Activated B cell treated with CpG ODN at 0.5 μM for 24 hours (primary cell): ENCODE measurements around the gene COA6. TPM values are rescaled to one million over a fixed set of nuclear protein-coding genes. Genes with fewer than 3 reads are reported as not detected.

Experiments used
- ATAC-seq: fragments of 200-7000 bp; cut with Tn5 transposase; one replicate; pipeline ENCODE4 v1.10.0; 2021; ENCODE audit warnings: low read depth, mild to moderate bottlenecking, moderate library complexity
- CTCF ChIA-PET: fragments of 350-600 bp; sonication (Branson Sonifier 250); formaldehyde crosslinking; loops from one replicate; lab custom pipeline; 2021; ENCODE audit warnings: antibody characterized with exemption; lab: Charles Lee
- POLR2A ChIA-PET: fragments of 350-600 bp; sonication (Branson Sonifier 250); formaldehyde crosslinking; loops from one replicate; lab custom pipeline; 2021; ENCODE audit warnings: antibody characterized with exemption; lab: Charles Lee
- DNase-seq: peaks from one replicate; pipeline ENCODE4 v3.0.0; 2022
- H3K27ac Mint-ChIP-seq: one replicate; pipeline ENCODE4 v1.8.0; 2020; ENCODE audit warnings: mixed read lengths
- H3K27me3 Mint-ChIP-seq: one replicate; pipeline ENCODE4 v1.8.0; 2021; ENCODE audit warnings: mixed read lengths
- H3K36me3 Mint-ChIP-seq: one replicate; pipeline ENCODE4 v1.8.0; 2021; ENCODE audit warnings: low read depth, mixed read lengths
- H3K4me1 Mint-ChIP-seq: one replicate; pipeline ENCODE4 v1.8.0; 2021; ENCODE audit warnings: mixed read lengths
- H3K4me3 Mint-ChIP-seq: one replicate; pipeline ENCODE4 v1.8.0; 2020; ENCODE audit warnings: mild to moderate bottlenecking, mixed read lengths
- H3K9me3 Mint-ChIP-seq: one replicate; pipeline ENCODE4 v1.8.0; 2020; ENCODE audit warnings: mixed read lengths
- intact Hi-C: fragments of 100-400 bp; cut with micrococcal nuclease; formaldehyde crosslinking; loops from one replicate; pipeline ENCODE4 v1.15.1; 2024
- total RNA-seq: library from RNA; stranded (reverse); gene quantifications from 2 replicates; pipeline ENCODE4 v1.2.3, GENCODE V29; 2022
- TF ChIP-seq, protein P1 (sequence below): fragments of 200-600 bp; IDR thresholded peaks from one replicate; pipeline ENCODE4 v1.8.0; 2022; ENCODE audit warnings: antibody characterized with exemption, mild to moderate bottlenecking

The COA6 gene
- total RNA-seq, 1 donor from 2014 or later, result 20.7 TPM

DNA sequence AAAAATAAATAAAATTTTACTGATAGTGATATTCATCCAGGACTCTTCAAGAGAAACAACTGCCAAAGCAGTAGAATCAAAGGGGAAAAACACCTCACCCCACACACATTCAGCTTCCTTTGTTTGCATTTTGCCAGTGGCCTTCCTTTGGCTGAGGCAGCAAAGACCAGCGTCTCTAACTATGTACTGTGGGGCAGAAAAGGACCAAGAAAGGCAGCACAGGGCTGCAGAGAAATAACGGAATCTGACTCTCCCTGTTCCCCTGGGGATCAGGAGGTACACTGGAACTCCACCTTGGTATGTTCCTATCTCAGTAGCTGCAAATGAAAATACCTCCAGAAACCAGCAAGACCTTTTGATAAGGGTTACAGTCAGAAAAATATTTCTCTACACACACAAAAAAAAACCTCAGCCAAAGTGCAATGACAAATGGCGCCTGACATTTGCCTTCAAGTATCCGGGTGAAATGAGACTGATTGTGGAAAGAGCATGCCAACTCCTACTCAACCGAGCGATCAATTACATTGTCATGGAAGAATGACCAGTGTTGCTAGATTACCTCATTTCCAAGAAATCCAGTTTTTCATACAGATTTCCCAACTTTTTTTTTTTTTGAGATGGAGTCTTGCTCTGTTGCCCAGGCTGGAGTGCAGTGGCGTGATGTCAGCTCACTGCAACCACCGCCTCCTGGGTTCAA lies 54.8 kb downstream of the COA6 start:
- intact Hi-C loops, result no loop called here
- ChIA-PET CTCF (no interaction called here), POLR2A (no interaction called here)
- no peaks in the 10 kb centered on the region for H3K27me3 Mint-ChIP-seq
- TF ChIP-seq, protein P1, sequence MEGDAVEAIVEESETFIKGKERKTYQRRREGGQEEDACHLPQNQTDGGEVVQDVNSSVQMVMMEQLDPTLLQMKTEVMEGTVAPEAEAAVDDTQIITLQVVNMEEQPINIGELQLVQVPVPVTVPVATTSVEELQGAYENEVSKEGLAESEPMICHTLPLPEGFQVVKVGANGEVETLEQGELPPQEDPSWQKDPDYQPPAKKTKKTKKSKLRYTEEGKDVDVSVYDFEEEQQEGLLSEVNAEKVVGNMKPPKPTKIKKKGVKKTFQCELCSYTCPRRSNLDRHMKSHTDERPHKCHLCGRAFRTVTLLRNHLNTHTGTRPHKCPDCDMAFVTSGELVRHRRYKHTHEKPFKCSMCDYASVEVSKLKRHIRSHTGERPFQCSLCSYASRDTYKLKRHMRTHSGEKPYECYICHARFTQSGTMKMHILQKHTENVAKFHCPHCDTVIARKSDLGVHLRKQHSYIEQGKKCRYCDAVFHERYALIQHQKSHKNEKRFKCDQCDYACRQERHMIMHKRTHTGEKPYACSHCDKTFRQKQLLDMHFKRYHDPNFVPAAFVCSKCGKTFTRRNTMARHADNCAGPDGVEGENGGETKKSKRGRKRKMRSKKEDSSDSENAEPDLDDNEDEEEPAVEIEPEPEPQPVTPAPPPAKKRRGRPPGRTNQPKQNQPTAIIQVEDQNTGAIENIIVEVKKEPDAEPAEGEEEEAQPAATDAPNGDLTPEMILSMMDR, result no peak
- H3K9me3 Mint-ChIP-seq, result no peaks in the 10 kb centered on the region
- H3K4me3 Mint-ChIP-seq, result no peak overlapping the region
- H3K4me1 Mint-ChIP-seq, result no peaks in the 10 kb centered on the region
- H3K27ac Mint-ChIP-seq, result no peak overlapping the region
- H3K36me3 Mint-ChIP-seq, result peaks cover 77% of the 10 kb centered on the region
- no peak for DNase-seq
- no peak for ATAC-seq

DNA sequence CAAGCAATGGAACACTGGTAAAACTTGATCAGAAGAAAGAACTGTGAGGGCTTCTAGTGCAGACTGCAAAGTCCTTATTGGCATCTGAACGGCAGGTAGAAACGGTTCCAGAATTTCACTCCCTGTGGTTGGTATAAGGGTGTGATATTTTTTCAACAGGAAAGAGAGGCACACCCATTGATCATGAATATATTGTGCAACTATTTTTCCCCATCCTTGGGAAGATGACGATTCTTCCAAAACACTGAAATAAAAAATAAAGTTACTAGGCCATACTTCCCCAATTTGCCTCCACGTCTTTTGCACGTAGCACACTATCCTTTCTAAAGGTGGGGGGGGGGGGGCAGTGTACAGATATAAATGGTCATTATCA lies 56.2 kb downstream of the COA6 start:
- DNase-seq, result no peak
- intact Hi-C loops, result no loop called here
- TF ChIP-seq, protein P1, result no peak
- ChIA-PET POLR2A (no interaction called here), CTCF (no interaction called here)
- Mint-ChIP-seq H3K4me3 (no peak overlapping the region), H3K27ac (no peak overlapping the region), H3K9me3 (no peaks in the 10 kb centered on the region), H3K27me3 (no peaks in the 10 kb centered on the region), H3K4me1 (peaks cover 3% of the 10 kb centered on the region), H3K36me3 (peaks cover 76% of the 10 kb centered on the region)
- ATAC-seq, result no peak

DNA sequence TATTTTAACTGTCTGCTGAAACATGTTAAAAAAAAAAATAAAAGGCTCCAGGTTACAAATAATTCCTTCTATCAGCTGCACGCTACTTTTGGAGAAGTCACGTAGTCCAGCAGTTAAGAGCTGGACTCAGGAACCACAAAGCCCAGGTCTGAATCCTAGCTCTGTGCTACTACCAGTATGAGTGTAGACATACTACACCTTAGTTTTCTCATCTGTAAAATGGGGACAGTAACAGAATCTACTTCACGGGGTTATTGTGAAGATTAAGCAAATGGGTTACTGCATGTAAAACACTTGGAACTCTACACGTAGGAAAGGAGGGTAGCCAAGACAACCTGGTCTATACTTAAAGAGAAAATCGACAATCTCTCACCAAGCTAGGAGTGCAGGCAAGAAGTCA lies 57.4 kb downstream of the COA6 start:
- POLR2A ChIA-PET, result no interaction called here
- CTCF ChIA-PET, result no interaction called here
- no peaks in the 10 kb centered on the region for H3K27me3 Mint-ChIP-seq
- TF ChIP-seq, protein P1, result no peak
- peaks cover 3% of the 10 kb centered on the region for H3K4me1 Mint-ChIP-seq
- H3K9me3 Mint-ChIP-seq, result no peaks in the 10 kb centered on the region
- ATAC-seq (no peak), DNase-seq (no peak)
- intact Hi-C loops, result no loop called here
- peaks cover 74% of the 10 kb centered on the region for H3K36me3 Mint-ChIP-seq
- H3K4me3 Mint-ChIP-seq, result no peak overlapping the region
- H3K27ac Mint-ChIP-seq, result no peak overlapping the region

DNA sequence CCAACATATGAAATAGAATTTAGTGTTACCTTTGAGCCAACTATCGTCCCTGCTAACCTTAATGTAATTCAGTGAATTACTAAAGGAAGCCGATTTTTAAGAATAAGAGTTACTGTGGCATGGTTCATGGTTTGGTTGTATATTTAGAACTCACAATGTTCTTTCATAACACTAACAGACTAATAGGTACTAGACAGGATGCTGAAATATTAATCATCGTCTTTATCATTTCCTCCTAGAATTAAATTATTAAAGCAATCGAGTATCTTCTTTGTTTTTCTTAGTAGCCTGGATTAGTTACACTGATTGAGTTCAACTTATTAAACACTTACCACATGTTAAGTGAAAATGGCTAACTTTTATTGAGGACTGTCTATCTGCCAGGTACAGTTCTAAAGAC lies 58.0 kb downstream of the COA6 start:
- ATAC-seq, result no peak
- no peak for DNase-seq
- Mint-ChIP-seq H3K9me3 (no peaks in the 10 kb centered on the region), H3K4me3 (no peak overlapping the region), H3K36me3 (peaks cover 73% of the 10 kb centered on the region), H3K27ac (no peak overlapping the region), H3K4me1 (peaks cover 3% of the 10 kb centered on the region), H3K27me3 (no peaks in the 10 kb centered on the region)
- intact Hi-C loops, result no loop called here
- POLR2A ChIA-PET, result interaction anchor here (0.7 kb wide), 1 partner anchor 58 kb away, joined by 6 read pairs; no protein-coding TSS in a partner anchor
- TF ChIP-seq, protein P1, result no peak
- CTCF ChIA-PET, result no interaction called here

DNA sequence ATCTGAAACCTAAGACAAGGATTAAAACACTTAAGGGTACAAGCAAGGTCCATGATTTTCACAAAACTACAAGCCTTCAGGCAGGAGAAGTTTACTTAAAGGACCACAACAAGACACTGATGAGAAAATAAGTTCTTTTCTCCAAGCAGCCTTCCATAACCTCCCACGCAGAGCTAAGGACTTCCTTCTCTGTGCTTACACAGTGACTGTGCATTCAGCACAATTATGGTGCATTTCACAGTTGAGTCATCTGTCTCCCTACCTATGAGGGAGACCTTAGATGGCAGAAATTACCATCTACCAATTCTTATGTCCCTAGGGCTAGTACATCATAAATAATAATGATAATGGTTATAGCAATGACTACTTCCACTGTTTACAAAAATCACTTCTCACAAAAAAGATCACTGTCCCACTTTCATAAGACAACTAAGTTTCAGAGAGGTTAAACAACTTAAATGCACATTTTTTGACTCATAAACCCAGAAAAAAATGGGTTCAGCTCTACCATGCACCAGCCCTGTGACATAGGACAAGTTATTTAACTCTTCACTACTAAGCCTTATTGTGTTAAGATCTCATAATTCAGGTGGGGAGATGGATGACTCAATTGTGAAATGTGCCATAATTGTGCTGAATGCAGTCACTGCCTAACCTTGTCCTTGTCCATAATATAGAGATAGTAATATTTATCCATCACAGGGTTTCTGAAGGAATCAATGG lies 60.5 kb downstream of the COA6 start:
- no peak overlapping the region for H3K27ac Mint-ChIP-seq
- TF ChIP-seq, protein P1, result no peak
- no peak for ATAC-seq
- no peak overlapping the region for H3K4me3 Mint-ChIP-seq
- DNase-seq, result no peak
- H3K9me3 Mint-ChIP-seq, result no peaks in the 10 kb centered on the region
- intact Hi-C loops, result no loop called here
- H3K4me1 Mint-ChIP-seq, result peaks cover 3% of the 10 kb centered on the region
- POLR2A ChIA-PET, result no interaction called here
- peaks cover 77% of the 10 kb centered on the region for H3K36me3 Mint-ChIP-seq
- CTCF ChIA-PET, result no interaction called here
- H3K27me3 Mint-ChIP-seq, result no peaks in the 10 kb centered on the region
